GM18867 (cell line): ENCODE results near the gene FMOD.
"Not testable (repeated sequence)": the region's sequence is repeated elsewhere in the genome, so short reads cannot be mapped to it uniquely, and the experiment has no call there.

Source experiments
- ATAC-seq: cut with Tn5 transposase; IDR thresholded peaks from one replicate; pipeline ENCODE4 v1.9.1; 2021; ENCODE audit warnings: mild to moderate bottlenecking, moderate library complexity; ENCODE audit not compliant: unreplicated experiment

FMOD gene

DNA sequence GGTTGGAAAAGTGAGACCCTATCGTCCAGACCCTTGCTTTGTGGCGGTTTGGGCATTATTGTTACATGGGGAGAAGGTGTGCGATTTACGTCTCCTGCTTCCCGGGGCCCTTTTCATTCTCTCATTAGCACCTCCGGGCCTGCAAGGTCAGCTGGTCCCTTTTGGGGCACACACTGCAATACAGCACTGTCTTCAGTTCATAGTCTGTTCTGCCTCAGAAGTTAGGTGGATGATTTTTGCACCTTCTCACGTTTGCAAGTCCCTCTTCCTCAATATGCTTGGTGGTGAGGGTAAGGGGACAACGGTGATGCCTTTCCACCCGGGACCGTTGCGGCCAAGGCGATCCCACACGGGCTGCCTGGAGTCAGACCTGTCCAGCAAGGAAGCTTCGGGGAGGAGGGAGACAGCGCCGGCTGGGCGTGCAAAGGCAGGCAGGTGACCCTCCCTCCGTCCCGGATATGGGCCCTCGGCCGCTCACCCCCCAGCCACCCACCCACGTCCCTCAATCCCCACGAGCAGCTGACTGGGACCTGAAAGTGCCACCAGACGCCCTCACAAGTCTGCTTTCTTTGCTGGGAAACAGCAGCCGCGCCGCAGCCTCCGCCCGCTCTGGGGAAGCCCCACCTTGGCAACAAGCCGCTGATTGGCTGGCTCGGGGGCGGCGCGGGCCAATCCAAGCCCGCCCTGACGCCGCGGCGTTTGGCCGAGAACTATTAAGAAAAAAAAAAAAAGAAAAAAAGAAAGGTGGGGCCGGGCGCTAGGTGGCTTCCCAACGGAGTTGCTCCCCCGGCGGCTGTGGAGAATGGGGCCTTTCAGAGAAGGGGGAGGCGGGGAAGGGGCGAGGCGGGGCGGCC, 23.9 kb downstream of the FMOD start:
- ATAC-seq: peak; percentile 71

- no peak for ATAC-seq
These were observed 25.4 kb downstream of the FMOD start for GRCh38 chr1:203325418-203326091.

DNA sequence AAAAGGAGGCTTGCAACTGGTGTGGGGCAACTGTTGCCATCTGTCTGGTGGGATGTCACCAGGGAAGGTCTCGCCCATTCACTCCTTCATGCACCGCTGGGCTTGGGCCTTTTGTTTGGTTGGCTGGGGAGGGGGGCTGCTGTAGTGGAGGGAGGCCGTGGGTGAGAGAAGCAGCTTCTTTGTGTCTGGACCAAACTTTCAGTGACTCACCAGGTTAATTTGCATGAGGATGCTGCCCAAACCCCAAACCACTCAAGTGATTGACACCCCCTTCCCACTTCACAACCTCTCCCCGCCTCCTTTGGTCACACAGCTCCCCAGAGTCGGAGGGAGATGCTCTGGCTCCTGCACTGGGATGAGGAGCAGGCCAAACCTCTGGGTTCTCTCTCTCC, 25.9 kb downstream of the FMOD start:
- ATAC-seq: peak; percentile 31

DNA sequence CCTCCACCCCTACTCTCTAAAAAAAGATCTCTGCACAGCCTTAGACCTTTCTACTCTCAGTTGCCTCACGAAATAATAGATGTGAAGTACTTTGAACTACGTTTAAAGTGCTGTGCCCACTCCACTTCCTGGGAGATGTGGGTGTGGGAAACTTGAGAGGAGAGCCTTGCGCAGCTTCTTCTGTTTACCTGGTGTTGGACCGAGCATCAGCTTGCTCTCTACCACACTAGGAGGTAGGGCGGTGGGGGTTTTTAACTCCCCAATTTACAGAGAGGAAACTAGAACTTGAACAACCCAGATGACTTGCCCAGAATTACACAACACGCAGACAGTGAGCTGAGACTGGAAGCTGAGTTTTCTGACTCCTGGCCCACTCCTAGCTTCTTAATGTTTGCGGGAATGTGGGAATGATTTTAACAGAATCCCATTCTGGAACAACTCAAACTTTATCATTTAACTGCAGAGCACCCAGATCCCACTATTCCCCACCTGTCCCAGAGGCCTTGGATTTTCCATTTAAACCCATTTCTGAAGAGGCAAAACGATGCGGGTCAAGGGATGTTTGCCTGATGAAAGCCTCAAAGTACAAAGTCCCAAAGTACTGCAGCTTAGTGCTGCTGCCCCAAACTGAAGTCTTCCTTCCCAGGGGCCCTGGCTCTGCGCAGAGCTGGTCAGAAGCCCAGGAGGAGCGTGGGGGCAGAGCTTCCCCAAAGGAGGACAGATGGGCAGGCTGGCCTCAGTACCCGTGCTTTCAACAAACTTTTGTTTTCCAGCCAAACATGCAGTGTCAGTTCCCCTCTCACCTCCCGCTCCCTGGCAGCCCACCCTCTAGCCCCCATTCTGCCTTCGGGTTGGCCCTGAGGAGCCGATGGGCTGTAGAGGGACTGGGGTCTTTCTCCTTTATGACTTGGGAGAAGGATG, 26.6 kb downstream of the FMOD start:
- no peak for ATAC-seq

GRCh38 chr1:203323587-203323986, 27.3 kb downstream of the FMOD start:
- no peak for ATAC-seq

- ATAC-seq: no peak
These were observed 28.3 kb downstream of the FMOD start for GRCh38 chr1:203322500-203323179.

- ATAC-seq: no peak
These were observed 29.5 kb downstream of the FMOD start for GRCh38 chr1:203321273-203322052.

GRCh38 chr1:203320591-203321272, 30.2 kb downstream of the FMOD start:
- ATAC-seq: peak; percentile 76

DNA sequence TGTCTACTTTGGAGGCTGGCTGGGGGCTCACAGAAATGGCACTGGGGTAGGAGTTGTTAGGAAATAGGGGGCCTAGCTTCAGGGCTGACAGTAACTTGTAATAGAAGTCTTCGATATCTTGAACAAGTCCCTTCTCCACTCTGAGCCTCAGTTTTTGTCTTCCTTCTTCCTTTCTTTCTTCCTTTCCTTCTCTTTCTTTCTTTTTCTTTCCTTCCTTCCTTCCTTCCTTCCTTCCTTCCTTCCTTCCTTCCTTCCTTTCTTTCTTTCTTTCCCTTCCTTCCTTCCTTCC, 32.7 kb downstream of the FMOD start:
- no peak for ATAC-seq

DNA sequence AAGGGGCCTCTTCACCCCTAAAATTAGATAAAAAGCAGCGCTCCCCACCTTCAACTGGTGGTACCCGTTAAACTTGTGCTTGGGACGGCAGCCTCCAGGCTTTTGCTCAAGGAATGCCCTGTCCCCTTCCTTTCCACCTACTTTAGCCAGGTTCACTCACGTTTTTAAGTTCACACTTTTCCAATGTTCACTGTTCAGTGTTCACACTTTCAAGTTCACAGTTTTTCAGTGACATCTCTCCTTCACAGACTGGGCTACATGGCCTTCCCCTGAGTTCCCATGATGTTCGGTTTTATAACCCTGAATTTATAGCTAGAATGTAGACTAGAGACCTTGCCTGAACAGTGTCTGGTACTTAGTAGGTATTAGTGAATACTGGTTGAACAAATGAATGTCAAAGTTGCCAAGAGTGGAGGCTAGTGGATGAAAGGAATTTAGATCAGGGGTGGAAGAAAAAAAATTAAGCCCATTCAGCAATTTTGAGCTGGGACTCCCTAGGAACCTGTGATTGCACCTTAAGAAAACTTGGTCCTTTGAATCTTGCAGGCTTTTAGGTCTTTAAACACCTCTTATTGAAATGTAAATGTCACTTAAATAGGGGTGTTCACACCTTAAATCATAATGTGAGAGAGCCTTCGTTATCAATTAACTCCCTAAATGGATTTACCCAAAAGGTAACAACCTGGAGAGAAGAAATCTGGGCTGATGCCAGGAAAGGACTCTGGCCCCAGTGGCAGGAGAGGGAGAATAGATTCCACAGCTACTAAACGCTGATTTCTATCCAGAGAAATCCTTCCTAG, 33.3 kb downstream of the FMOD start:
- no peak for ATAC-seq

DNA sequence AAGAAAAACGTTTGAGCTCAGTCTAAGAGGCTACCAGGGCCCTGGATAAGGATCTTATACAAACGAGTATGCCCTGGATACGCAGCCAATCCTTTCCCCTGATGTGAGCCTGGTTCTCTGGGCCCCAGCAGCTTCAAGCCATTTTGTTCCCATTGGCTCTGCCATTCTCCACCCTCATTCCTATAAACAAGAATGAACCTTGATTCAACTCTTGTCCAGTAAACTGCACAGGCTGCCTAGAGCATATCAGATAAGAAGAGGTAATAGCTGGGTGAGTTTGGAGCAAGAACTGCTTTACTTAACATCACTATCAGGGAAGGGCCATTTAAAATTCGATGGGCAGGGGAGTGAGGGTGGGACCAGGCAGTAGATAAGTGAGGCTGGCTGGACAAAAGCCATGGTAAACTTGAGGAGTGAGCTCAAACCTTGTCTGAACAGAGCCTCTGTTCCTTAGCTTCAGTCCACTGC, 34.3 kb downstream of the FMOD start:
- ATAC-seq: no peak

DNA sequence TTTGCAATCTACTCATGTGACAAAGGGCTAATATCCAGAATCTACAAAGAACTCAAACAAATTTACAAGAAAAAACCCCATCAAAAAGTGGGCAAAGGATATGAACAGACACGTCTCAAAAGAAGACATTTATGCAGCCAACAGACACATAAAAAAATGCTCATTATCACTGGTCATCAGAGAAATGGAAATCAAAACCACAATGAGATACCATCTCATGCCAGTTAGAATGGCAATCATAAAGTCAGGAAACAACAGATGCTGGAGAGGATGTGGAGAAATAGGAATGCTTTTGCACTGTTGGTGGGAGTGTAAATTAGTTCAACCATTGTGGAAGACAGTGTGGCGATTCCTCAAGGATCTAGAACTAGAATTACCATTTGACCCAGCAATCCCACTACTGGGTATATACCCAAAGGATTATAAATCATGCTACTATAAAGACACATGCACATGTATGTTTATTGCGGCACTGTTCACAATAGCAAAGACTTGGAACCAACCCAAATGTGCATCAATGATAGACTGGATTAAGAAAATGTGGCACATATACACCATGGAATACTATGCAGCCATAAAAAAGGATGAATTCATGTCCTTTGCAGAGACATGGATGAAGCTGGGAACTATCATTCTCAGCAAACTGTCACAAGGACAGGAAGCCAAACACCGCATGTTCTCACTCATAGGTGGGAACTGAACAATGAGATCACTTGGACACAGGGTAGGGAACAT, 36.7 kb downstream of the FMOD start:
- not testable (repeated sequence) for ATAC-seq

GRCh38 chr1:203311368-203312301, 39.3 kb downstream of the FMOD start:
- ATAC-seq: peak; percentile 28

GRCh38 chr1:203308923-203309331, 42.0 kb downstream of the FMOD start:
- ATAC-seq: no peak

- no peak for ATAC-seq
These were observed 42.5 kb downstream of the FMOD start for GRCh38 chr1:203308328-203308922.

DNA sequence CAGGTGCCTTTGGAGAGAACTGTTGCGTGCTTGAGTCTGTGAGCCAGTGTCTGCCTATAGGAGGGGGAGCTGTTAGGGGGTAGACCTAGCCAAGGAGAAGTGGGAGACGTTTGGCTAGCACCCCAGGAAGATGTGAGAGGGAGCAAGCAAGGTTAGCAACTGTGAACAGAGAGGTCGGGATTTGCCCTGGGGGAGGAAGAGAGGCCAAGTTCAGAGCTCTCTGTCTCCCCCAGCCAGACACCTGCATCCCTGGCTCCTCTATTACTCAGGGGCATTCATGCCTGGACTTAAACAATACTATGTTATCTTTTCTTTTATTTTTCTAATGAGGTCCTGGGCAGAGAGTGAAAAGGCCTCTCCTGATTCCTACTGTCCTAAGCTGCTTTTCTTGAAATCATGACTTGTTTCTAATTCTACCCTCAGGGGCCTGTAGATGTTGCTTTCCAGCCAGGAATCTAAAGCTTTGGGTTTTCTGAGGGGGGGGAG, 43.2 kb downstream of the FMOD start:
- no peak for ATAC-seq
